GM19351 (cell line): Measurements from ENCODE around the gene TMX4.
"Not testable (repeated sequence)": the region's sequence is repeated elsewhere in the genome, so short reads cannot be mapped to it uniquely, and the experiment has no call there.

Source experiments
- ATAC-seq: cut with Tn5 transposase; IDR thresholded peaks from one replicate; pipeline ENCODE4 v1.9.1; 2021; ENCODE audit warnings: mild to moderate bottlenecking, moderate library complexity; ENCODE audit not compliant: unreplicated experiment

TMX4 gene

GRCh38 chr20:8019246-8019997, at the start of gene TMX4:
Gene TMX4 (minus strand): TSS chr20:8019761. CDS start chr20:8019613, 148 bp downstream.
- peak; percentile 85 for ATAC-seq

- ATAC-seq: no peak
Measured at GRCh38 chr20:8067082-8067481, 47.5 kb upstream of the TMX4 start.

- no peak for ATAC-seq
Measured at GRCh38 chr20:8066662-8067061, 47.1 kb upstream of the TMX4 start.

GRCh38 chr20:8065691-8066090, 46.1 kb upstream of the TMX4 start:
- no peak for ATAC-seq

GRCh38 chr20:8062756-8063155, 43.2 kb upstream of the TMX4 start:
- no peak for ATAC-seq

GRCh38 chr20:8061861-8062518, 42.4 kb upstream of the TMX4 start:
- no peak for ATAC-seq

- ATAC-seq: no peak
Measured at GRCh38 chr20:8060977-8061376, 41.4 kb upstream of the TMX4 start.

GRCh38 chr20:8057871-8058270, 38.3 kb upstream of the TMX4 start:
- ATAC-seq: no peak

- no peak for ATAC-seq
Measured at GRCh38 chr20:8055096-8055495, 35.5 kb upstream of the TMX4 start.

- no peak for ATAC-seq
Measured at GRCh38 chr20:8050157-8050837, 30.7 kb upstream of the TMX4 start.

- ATAC-seq: no peak
Measured at GRCh38 chr20:8049310-8049709, 29.7 kb upstream of the TMX4 start.

GRCh38 chr20:8045946-8046345, 26.4 kb upstream of the TMX4 start:
- no peak for ATAC-seq

GRCh38 chr20:8043687-8044282, 24.2 kb upstream of the TMX4 start:
- peak; percentile 94 for ATAC-seq

- ATAC-seq: no peak
Measured at GRCh38 chr20:8039042-8039441, 19.5 kb upstream of the TMX4 start.

GRCh38 chr20:8036771-8037170, 17.2 kb upstream of the TMX4 start:
- no peak for ATAC-seq

- no peak for ATAC-seq
Measured at GRCh38 chr20:8033151-8033841, 13.7 kb upstream of the TMX4 start.

GRCh38 chr20:8032499-8032898, 12.9 kb upstream of the TMX4 start:
- ATAC-seq: no peak

- not testable (repeated sequence) for ATAC-seq
Measured at GRCh38 chr20:8031539-8031938, 12.0 kb upstream of the TMX4 start.

GRCh38 chr20:8021541-8022269, 2.1 kb upstream of the TMX4 start:
- ATAC-seq: no peak
